SK-N-SH (cell line): ENCODE measurements around the gene VANGL1. TPM values are rescaled to one million over a fixed set of nuclear protein-coding genes. Genes with fewer than 3 reads are reported as not detected.

Experiments
- CTCF ChIA-PET: fragments of 300-600, 350-600 bp; formaldehyde crosslinking; extraction: SDS; loops from one replicate; lab custom pipeline; 2021; lab: Yijun Ruan, JAX
- POLR2A ChIA-PET: fragments of 350-600 bp; sonication (Branson Sonifier 250); formaldehyde crosslinking; extraction: SDS; loops from one replicate; lab custom pipeline; 2020; ENCODE audit warnings: antibody characterized with exemption, inconsistent platforms; lab: Yijun Ruan, JAX
- DNase-seq: peaks from one replicate; pipeline ENCODE4 v3.0.0; 2012
- H2AFZ ChIP-seq: fragments of 200-600 bp; sonication (generic); 2 replicates; pipeline ENCODE4 v1.8.1; 2016; ENCODE audit warnings: antibody characterized with exemption, mild to moderate bottlenecking, low read depth
- H3F3A ChIP-seq: fragments of 200-600 bp; sonication (generic); replicated peaks from 2 replicates; pipeline ENCODE3; 2016; ENCODE audit warnings: antibody characterized with exemption, mild to moderate bottlenecking; ENCODE audit not compliant: insufficient read depth
- H3K27ac ChIP-seq, 2 experiments: fragments of 200-500 bp in 1 of 2; fragments of 200-600 bp in 1 of 2; sonication (Bioruptor generic) in 1 of 2; sonication (generic), shearing (Covaris generic) in 1 of 2; 2 replicates each; pipeline versions ENCODE4 v1.5.1 to v1.6.1; 2014 to 2016; ENCODE audit warnings: low read depth in 2 of 2, inconsistent platforms in 1 of 2, low read length in 1 of 2, mild to moderate bottlenecking in 1 of 2, mixed read lengths in 1 of 2
- H3K27me3 ChIP-seq: fragments of 200-600 bp; sonication (generic), shearing (Covaris generic); 2 replicates; pipeline ENCODE4 v1.6.1; 2016; ENCODE audit warnings: mixed run types; ENCODE audit not compliant: insufficient read depth
- H3K36me3 ChIP-seq, 2 experiments: fragments of 200-500 bp in 1 of 2; fragments of 200-600 bp in 1 of 2; sonication (Bioruptor generic) in 1 of 2; sonication (generic) in 1 of 2; replicated peaks in 1 of 2; 2 replicates each; pipeline versions ENCODE3 to v1.5.1; 2014 to 2016; ENCODE audit warnings: low read length in 1 of 2, mild to moderate bottlenecking in 1 of 2; ENCODE audit not compliant: insufficient read depth in 2 of 2, control insufficient read depth in 1 of 2
- H3K4me1 ChIP-seq, 2 experiments: fragments of 200-500 bp in 1 of 2; fragments of 200-600 bp in 1 of 2; sonication (Bioruptor generic) in 1 of 2; sonication (generic), shearing (Covaris generic) in 1 of 2; 2 replicates each; pipeline versions ENCODE4 v1.5.1 to v1.6.1; 2014 to 2016; ENCODE audit warnings: low read depth in 1 of 2, low read length in 1 of 2, mixed run types in 1 of 2; ENCODE audit not compliant: insufficient read depth in 2 of 2, control insufficient read depth in 1 of 2
- H3K4me2 ChIP-seq: fragments of 200-600 bp; sonication (generic), shearing (Covaris generic); 2 replicates; pipeline ENCODE4 v1.6.1; 2017; ENCODE audit warnings: mixed run types
- H3K4me3 ChIP-seq, 2 experiments: fragments of 200-500 bp in 1 of 2; fragments of 200-600 bp in 1 of 2; sonication (Bioruptor generic) in 1 of 2; sonication (generic), shearing (Covaris generic) in 1 of 2; 2 replicates each; pipeline versions ENCODE4 v1.5.1 to v1.8.1; 2014 to 2016; ENCODE audit warnings: low read depth in 2 of 2, inconsistent platforms in 1 of 2, low read length in 1 of 2, mild to moderate bottlenecking in 1 of 2, mixed read lengths in 1 of 2, moderate library complexity in 1 of 2
- H3K79me2 ChIP-seq: fragments of 200-600 bp; sonication (generic); 2 replicates; pipeline ENCODE4 v1.8.1; 2017; ENCODE audit warnings: mild to moderate bottlenecking; ENCODE audit not compliant: insufficient read depth
- H3K9ac ChIP-seq: fragments of 200-600 bp; sonication (generic); 2 replicates; pipeline ENCODE4 v1.6.1; 2017; ENCODE audit warnings: mixed run types
- H3K9me2 ChIP-seq: fragments of 200-600 bp; sonication (generic); 2 replicates; pipeline ENCODE4 v1.6.1; 2017; ENCODE audit warnings: mixed run types
- H3K9me3 ChIP-seq: fragments of 200-600 bp; sonication (generic); 2 replicates; pipeline ENCODE4 v1.6.1; 2017; ENCODE audit warnings: mixed run types, mild to moderate bottlenecking, moderate library complexity
- H4K20me1 ChIP-seq: fragments of 200-600 bp; sonication (generic); 2 replicates; pipeline ENCODE4 v1.6.1; 2017; ENCODE audit warnings: mild to moderate bottlenecking, mixed run types; ENCODE audit not compliant: insufficient read depth
- CHD2 ChIP-seq: fragments of 150-350 bp; IDR thresholded peaks from 2 replicates; pipeline ENCODE4 v1.6.1; 2018; ENCODE audit warnings: low read length; ENCODE audit not compliant: partially characterized antibody
- ELF1 ChIP-seq: IDR thresholded peaks from 2 replicates; pipeline ENCODE4 v1.4.0; 2012
- FOSL2 ChIP-seq: IDR thresholded peaks from 2 replicates; pipeline ENCODE4 v1.4.0; 2012; ENCODE audit warnings: low read depth, mild to moderate bottlenecking, moderate library complexity, borderline replicate concordance
- FOXJ3 ChIP-seq: sonication (generic); formaldehyde crosslinking; IDR thresholded peaks from 2 replicates; pipeline ENCODE4 v1.5.1; 2020; ENCODE audit warnings: mild to moderate bottlenecking, missing genetic modification reagents
- FOXM1 ChIP-seq: IDR thresholded peaks from 2 replicates; pipeline ENCODE4 v1.4.0; 2012; ENCODE audit warnings: low read depth, mild to moderate bottlenecking
- GABPA ChIP-seq: IDR thresholded peaks from 2 replicates; pipeline ENCODE4 v1.4.0; 2012; ENCODE audit warnings: low read depth, mild to moderate bottlenecking
- GATA2 ChIP-seq: sonication (generic); formaldehyde crosslinking; IDR thresholded peaks from 2 replicates; pipeline ENCODE4 v1.5.0; 2020; ENCODE audit warnings: mild to moderate bottlenecking, missing genetic modification reagents
- JUND ChIP-seq: IDR thresholded peaks from 2 replicates; pipeline ENCODE4 v1.4.0; 2012
- MXI1 ChIP-seq: IDR thresholded peaks from 2 replicates; pipeline ENCODE4 v1.6.1; 2012; ENCODE audit warnings: mild to moderate bottlenecking, low read depth, low read length, improper control_type of control experiment
- RAD21 ChIP-seq: IDR thresholded peaks from 2 replicates; pipeline ENCODE4 v1.6.1; 2012; ENCODE audit warnings: mild to moderate bottlenecking, low read length
- RCOR1 ChIP-seq: fragments of 150-350 bp; IDR thresholded peaks from 2 replicates; pipeline ENCODE4 v1.6.1; 2017; ENCODE audit warnings: antibody characterized with exemption, low read length
- RFX5 ChIP-seq: IDR thresholded peaks from 2 replicates; pipeline ENCODE4 v1.6.1; 2012; ENCODE audit warnings: mild to moderate bottlenecking, improper control_type of control experiment, low read length
- RXRA ChIP-seq: IDR thresholded peaks from 2 replicates; pipeline ENCODE4 v1.4.0; 2012; ENCODE audit warnings: low read depth, mild to moderate bottlenecking, borderline replicate concordance
- SMC3 ChIP-seq: IDR thresholded peaks from 2 replicates; pipeline ENCODE4 v1.6.1; 2012; ENCODE audit warnings: low read depth, low read length, improper control_type of control experiment
- YY1 ChIP-seq: IDR thresholded peaks from 2 replicates; pipeline ENCODE4 v1.4.0; 2012; ENCODE audit warnings: low read depth, mild to moderate bottlenecking
- WGBS: methylation state at CpG from one replicate; pipeline ENCODE4 v1.1.6; 2017; ENCODE audit warnings: low lambda C conversion rate; 5-methylcytosine and 5-hydroxymethylcytosine counted together
- polyA plus RNA-seq, 3 experiments: library from polyadenylated mRNA; depleted of rRNA; stranded (reverse); fragments of >200 nt; gene quantifications; 2 replicates each; pipeline ENCODE4 v1.2.3, GENCODE V29; 2012
- TF ChIP-seq, protein P1 (sequence below): IDR thresholded peaks from 2 replicates; pipeline ENCODE4 v1.6.1; 2012; ENCODE audit warnings: mild to moderate bottlenecking, low read depth, low read length, moderate library complexity
- TF ChIP-seq, protein P2 (sequence below): fragments of 150-350 bp; IDR thresholded peaks from 2 replicates; pipeline ENCODE4 v1.6.1; 2016; ENCODE audit warnings: mild to moderate bottlenecking, low read depth, low read length
- TF ChIP-seq, protein P3 (sequence below): IDR thresholded peaks from 2 replicates; pipeline ENCODE4 v1.4.0; 2012; ENCODE audit warnings: low read depth, borderline replicate concordance

VANGL1 gene
- polyA plus RNA-seq, 1 of the 3 experiments (the other 2 are of a cell fraction) = 5.4 TPM

DNA sequence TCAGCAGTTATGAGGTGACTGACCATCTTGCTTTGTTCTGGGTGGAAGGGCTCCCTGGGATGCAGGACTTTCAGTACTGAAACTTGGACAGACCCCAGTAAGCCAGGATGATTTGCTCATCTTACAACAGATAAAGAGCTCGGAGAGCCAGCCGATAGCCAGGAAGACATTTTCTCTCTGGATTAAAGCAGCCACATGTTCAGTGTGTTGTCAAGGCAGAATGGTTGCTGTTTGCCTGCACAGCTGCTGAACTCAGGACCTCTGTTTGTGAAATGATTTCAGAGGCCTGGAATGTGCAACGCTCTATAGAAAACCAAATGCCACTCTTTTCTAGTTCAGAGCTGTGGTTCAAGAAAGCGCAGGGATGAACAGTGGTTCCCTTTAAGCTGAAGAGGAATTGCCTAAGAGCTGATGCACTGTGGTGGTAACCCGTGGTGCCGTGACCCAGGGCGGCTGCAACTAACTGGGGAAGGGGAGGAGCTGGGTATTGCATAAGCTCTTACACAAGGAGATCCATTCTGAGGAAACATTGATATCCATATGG, 86.0 kb downstream of the VANGL1 start (continued):
- TF ChIP-seq, protein P1, sequence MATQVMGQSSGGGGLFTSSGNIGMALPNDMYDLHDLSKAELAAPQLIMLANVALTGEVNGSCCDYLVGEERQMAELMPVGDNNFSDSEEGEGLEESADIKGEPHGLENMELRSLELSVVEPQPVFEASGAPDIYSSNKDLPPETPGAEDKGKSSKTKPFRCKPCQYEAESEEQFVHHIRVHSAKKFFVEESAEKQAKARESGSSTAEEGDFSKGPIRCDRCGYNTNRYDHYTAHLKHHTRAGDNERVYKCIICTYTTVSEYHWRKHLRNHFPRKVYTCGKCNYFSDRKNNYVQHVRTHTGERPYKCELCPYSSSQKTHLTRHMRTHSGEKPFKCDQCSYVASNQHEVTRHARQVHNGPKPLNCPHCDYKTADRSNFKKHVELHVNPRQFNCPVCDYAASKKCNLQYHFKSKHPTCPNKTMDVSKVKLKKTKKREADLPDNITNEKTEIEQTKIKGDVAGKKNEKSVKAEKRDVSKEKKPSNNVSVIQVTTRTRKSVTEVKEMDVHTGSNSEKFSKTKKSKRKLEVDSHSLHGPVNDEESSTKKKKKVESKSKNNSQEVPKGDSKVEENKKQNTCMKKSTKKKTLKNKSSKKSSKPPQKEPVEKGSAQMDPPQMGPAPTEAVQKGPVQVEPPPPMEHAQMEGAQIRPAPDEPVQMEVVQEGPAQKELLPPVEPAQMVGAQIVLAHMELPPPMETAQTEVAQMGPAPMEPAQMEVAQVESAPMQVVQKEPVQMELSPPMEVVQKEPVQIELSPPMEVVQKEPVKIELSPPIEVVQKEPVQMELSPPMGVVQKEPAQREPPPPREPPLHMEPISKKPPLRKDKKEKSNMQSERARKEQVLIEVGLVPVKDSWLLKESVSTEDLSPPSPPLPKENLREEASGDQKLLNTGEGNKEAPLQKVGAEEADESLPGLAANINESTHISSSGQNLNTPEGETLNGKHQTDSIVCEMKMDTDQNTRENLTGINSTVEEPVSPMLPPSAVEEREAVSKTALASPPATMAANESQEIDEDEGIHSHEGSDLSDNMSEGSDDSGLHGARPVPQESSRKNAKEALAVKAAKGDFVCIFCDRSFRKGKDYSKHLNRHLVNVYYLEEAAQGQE = no peak
- TF ChIP-seq FOXJ3 (CRISPR knock-in tag) = no peak
- no peak for TF ChIP-seq MXI1

DNA sequence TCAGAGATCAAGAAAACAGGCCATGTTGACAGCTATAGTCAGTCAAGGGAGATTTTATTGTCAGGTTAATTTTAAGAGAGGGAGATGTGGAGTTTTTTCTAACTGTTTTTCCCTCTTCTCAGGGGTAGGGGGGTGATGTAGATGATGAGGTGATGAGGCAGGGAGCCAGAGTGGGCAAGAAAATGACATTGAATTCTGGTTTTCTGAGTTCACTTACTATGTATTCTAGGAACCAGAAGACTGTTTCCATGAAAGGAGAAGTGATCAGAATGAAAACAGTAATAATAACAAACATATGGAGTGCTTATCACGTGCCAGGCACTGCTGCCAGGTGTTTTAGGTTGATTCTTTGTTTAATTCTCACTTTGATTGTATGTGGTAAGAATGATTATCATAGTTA, 86.6 kb downstream of the VANGL1 start:
- H3F3A ChIP-seq = no peaks in the 10 kb centered on the region
- no peak overlapping the region for H3K4me3 ChIP-seq
- DNase-seq = no peak
- peaks cover 8% of the 10 kb centered on the region; the same call in 1 of the 2 replicates for H3K27me3 ChIP-seq
- no peaks in the 10 kb centered on the region for H3K36me3 ChIP-seq
- TF ChIP-seq RFX5 = no peak
- no peak for TF ChIP-seq YY1
- no peak for TF ChIP-seq GATA2 (CRISPR knock-in tag)
- TF ChIP-seq SMC3 = no peak
- TF ChIP-seq ELF1 = no peak
- no peak for TF ChIP-seq FOSL2
- no peak for TF ChIP-seq CHD2
- no peak for TF ChIP-seq RAD21
- TF ChIP-seq GABPA = no peak
- TF ChIP-seq RXRA = no peak
- no peak for TF ChIP-seq JUND
- TF ChIP-seq, protein P2, sequence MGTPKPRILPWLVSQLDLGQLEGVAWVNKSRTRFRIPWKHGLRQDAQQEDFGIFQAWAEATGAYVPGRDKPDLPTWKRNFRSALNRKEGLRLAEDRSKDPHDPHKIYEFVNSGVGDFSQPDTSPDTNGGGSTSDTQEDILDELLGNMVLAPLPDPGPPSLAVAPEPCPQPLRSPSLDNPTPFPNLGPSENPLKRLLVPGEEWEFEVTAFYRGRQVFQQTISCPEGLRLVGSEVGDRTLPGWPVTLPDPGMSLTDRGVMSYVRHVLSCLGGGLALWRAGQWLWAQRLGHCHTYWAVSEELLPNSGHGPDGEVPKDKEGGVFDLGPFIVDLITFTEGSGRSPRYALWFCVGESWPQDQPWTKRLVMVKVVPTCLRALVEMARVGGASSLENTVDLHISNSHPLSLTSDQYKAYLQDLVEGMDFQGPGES = no peak
- no peak for TF ChIP-seq FOXM1
- TF ChIP-seq, protein P3, sequence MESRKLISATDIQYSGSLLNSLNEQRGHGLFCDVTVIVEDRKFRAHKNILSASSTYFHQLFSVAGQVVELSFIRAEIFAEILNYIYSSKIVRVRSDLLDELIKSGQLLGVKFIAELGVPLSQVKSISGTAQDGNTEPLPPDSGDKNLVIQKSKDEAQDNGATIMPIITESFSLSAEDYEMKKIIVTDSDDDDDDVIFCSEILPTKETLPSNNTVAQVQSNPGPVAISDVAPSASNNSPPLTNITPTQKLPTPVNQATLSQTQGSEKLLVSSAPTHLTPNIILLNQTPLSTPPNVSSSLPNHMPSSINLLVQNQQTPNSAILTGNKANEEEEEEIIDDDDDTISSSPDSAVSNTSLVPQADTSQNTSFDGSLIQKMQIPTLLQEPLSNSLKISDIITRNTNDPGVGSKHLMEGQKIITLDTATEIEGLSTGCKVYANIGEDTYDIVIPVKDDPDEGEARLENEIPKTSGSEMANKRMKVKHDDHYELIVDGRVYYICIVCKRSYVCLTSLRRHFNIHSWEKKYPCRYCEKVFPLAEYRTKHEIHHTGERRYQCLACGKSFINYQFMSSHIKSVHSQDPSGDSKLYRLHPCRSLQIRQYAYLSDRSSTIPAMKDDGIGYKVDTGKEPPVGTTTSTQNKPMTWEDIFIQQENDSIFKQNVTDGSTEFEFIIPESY = no peak
- TF ChIP-seq RCOR1 = no peak
- no peaks in the 10 kb centered on the region for H4K20me1 ChIP-seq
- no peak overlapping the region for H3K27ac ChIP-seq
- CTCF ChIA-PET = interaction anchor here (1.1 to 1.7 kb wide), 3 partner anchors 11 to 120 kb away, joined by 3 to 11 read pairs (median 3); no protein-coding TSS in a partner anchor
- no peak overlapping the region for H2AFZ ChIP-seq
- no peak overlapping the region for H3K4me2 ChIP-seq
- no peak overlapping the region for H3K9ac ChIP-seq
- H3K4me1 ChIP-seq = no peaks in the 10 kb centered on the region
- POLR2A ChIA-PET = no interaction called here
- 14% methylated on average over 1 of the region's 1 CpG for WGBS
- H3K9me2 ChIP-seq = no peaks in the 10 kb centered on the region
- H3K9me3 ChIP-seq = no peaks in the 10 kb centered on the region
- H3K79me2 ChIP-seq = no peaks in the 10 kb centered on the region
